Globus pallidus (tissue), 1 donor: Measurements from ENCODE around the gene IL1RL2.

ENCODE experiments used
- DNase-seq: peaks from one replicate; pipeline ENCODE4 v3.0.0-alpha.2; 2015; ENCODE audit warnings: low spot score

The IL1RL2 gene

DNA sequence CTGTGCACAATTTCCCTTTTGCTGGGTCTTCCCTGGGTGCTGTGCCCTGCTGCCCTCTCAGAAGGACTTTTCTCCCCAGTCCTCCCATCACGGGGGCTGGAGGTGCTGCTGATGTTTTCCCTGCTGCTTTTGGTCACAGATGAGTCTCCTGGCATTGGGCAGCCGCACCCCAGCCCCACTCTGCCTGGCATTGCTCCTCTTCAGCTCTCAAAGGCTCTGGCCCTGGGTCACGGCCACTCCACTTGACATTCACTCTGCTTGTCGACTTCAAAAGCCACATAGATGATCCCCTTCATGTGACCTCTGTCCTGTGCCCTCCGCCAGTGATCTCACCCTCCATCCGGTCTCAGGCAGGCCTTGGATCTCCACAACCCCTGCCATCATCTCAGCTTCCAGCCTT, 81.0 kb downstream of the IL1RL2 start:
- no peak for DNase-seq

GRCh38 chr2:102268510-102269199, 81.8 kb downstream of the IL1RL2 start:
- no peak for DNase-seq

GRCh38 chr2:102269200-102269524, 82.3 kb downstream of the IL1RL2 start:
- no peak for DNase-seq

DNA sequence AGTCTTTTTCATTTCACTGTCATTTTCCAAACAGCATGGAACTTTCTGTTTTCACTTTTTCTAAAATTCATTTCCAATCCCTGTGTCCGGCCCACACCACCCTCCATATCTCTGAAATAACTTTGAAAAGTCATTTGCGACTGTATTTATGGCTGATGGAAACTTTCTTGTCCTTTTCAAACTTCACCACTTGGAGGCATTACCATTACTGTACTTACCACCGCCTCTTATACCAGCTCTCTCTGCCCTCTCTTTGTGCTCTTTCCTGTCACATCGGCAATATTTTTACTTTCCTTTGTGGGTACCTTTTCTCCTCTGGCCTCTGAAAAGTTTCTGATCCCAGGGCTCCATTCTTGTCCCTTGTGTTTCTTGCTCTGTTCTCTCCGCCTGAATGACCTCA, 85.0 kb downstream of the IL1RL2 start:
- DNase-seq, result no peak

DNA sequence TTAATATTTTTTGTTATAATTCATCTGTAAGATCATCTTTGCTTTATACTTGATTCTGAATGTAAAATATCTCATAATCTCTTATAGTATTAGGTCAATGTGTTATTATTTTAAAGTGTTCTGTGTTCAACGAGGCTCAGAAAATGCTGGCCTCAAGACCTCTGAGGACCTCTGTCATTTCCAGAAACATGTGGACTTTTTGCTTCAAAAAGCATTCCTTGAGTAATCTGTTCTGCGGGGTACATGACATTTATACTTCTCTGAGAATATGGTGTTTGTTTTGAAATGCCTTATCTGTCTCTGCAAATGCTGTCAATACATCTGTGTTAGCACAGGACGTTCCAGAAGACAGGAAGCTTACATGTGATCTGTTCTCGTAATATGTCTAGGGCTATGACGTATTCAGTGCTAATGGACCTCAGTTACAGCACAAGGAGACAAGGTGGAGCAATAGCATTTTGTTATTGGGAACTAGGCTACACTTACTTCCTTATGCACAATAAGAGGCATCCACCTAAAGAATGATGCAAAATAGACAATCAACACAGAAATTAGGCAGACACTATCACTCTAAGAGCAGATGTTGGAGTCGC, 86.9 kb downstream of the IL1RL2 start:
- no peak for DNase-seq

GRCh38 chr2:102276549-102277201, 89.9 kb downstream of the IL1RL2 start:
- no peak for DNase-seq

DNA sequence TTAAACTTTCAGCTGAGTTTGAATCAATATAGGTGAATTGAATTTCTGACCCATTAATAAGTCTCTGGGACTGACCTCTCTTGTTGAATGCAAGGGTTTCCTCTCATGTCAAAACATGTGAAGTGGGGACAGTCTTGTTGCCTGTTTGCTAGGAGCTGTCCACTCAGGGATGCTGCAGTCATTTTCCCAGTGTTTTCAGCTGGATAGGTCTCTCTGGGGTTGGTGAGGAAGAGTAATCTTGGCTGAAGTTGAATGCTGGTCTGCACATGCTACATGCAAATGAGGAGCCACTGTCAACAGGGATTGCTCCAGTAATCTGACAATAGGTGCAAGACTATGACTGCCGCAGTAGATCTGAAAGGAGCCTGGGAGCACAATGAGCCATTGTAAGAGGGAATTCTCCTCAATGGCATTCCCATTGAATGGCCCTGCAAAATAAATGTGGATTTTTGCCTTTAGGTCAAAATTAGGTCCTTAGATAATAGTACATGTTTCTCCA, 90.4 kb downstream of the IL1RL2 start:
- DNase-seq, result no peak

DNA sequence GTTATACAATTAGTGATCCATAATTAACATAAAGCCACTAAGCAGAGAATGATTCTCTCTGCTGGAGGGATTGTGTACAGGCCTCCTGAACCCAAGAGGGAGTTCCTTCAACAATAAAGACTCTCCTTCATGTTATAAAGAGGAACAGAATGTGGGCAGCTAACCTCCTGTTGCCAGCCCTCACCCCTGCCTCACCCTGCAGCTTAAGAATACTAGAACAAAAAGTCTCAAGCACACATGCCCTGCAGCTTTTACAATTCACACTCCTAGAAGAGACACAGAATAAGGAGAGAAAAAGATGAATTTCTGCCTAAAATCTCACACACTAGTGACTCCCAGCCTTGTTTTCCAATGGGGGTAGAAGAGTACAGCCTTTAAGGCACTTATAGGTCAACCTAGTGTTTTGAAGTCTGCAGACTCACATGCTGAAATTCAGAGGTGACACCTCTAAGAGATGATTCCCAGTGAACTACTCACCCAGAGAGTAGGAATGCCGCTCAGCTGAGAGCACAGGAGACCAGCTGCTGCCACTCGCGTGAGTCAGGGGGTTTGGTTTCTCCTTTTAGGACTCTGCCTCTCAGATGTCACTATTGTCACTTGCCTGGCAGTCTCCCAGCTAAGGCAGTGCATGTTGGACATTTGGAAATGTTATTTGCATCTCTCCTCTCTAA, 92.0 kb downstream of the IL1RL2 start:
- DNase-seq, result no peak

DNA sequence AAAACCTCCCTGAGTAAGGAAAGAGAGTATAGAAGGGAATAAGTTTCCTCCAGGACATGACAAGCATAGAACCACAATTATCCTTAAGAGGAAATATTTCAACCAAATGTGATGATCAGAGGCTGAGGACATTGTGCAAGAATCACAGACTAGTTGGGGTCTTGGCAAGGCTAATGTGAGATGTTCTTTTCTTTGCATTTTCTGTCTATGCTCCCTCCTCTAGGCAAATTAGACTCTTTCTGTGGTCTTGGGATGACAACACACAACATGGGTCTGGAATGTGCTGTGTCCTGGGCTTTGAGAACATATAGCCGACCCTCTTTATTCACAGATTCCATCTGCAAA, 92.5 kb downstream of the IL1RL2 start:
- DNase-seq, result no peak

GRCh38 chr2:102282678-102283091, 95.9 kb downstream of the IL1RL2 start:
- DNase-seq, result no peak

GRCh38 chr2:102283996-102284395, 97.2 kb downstream of the IL1RL2 start:
- no peak for DNase-seq

GRCh38 chr2:102284611-102285010, 97.8 kb downstream of the IL1RL2 start:
- DNase-seq, result no peak

DNA sequence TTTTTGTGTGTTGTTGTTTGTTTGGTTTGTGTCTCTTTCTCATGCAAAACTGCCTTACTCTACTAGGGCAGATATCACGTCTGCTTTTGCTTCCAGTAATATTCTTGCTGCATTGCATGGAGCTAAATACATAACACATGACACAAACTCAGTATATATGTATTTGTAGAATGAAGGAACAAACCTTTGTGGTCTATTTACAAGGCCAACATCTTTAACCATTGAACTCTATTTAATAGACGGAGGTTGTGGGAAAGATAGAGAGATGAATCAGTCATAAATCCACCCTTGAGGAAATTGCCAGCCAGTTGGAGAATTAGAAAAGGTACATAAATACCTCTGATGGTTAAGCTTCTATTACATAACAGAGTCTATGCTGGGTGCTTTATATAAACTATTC, 98.5 kb downstream of the IL1RL2 start:
- no peak for DNase-seq

DNA sequence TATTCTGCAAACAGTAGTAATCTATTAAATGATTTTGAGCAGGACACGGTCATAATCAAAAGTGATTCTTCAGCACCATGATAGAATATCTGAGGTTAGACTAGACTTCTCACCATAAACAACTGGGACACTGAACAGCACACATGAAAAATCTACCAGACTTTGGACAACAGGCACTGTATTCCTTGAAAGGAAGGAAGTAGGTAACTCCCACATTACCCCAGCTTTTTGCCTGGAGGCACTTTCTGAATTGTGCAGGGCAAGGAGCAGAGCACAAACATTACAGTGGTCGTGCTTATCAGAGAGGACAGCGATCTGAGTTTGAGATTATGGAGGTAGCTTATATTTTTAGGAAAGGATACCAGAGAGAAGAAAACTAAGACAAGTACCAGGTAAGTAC, 99.2 kb downstream of the IL1RL2 start:
- DNase-seq, result no peak

GRCh38 chr2:102289129-102289528, 102.3 kb downstream of the IL1RL2 start:
- no peak for DNase-seq
